Stomach (tissue), 4 donors: ENCODE results near the gene MPC2.

Experiments used
- EP300 ChIP-seq: sonication (generic); formaldehyde crosslinking; IDR thresholded peaks from one replicate; pipeline ENCODE4 v1.6.1; 2017; ENCODE audit warnings: antibody characterized with exemption
- TF ChIP-seq, protein P1 (sequence below), 7 experiments: fragments of 450-650 bp in 4 of 7; fragments of 200-600 bp in 3 of 7; sonication (generic) in 3 of 7; IDR thresholded peaks; one replicate each; pipeline ENCODE4 v1.5.1; 2016 to 2019; ENCODE audit warnings: antibody characterized with exemption in 7 of 7, control low read depth in 2 of 7, mild to moderate bottlenecking in 1 of 7

DNA sequence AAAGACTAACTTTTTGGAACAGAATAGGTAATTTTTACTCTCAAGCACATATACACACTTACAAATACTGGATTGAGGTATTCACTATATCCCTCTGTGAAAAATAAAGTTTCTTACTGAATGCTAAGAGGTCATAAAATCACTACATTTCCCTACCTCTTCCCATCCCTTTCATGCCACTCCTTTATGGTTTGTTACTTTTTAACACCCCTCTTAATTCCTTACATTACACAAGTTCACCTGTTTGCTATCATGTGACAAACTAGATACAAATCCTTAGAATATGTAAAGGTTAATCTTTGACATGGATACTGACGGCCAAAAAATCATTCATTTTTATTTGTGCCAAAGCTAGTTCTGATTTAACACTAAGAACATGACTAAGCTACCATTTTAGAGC, 7.1 kb downstream of the MPC2 start:
- no peak for TF ChIP-seq EP300
- TF ChIP-seq, protein P1, sequence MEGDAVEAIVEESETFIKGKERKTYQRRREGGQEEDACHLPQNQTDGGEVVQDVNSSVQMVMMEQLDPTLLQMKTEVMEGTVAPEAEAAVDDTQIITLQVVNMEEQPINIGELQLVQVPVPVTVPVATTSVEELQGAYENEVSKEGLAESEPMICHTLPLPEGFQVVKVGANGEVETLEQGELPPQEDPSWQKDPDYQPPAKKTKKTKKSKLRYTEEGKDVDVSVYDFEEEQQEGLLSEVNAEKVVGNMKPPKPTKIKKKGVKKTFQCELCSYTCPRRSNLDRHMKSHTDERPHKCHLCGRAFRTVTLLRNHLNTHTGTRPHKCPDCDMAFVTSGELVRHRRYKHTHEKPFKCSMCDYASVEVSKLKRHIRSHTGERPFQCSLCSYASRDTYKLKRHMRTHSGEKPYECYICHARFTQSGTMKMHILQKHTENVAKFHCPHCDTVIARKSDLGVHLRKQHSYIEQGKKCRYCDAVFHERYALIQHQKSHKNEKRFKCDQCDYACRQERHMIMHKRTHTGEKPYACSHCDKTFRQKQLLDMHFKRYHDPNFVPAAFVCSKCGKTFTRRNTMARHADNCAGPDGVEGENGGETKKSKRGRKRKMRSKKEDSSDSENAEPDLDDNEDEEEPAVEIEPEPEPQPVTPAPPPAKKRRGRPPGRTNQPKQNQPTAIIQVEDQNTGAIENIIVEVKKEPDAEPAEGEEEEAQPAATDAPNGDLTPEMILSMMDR (IDR thresholded peaks at IDR 0.05), result no peak
